GM21423 (cell line): ENCODE data around the gene CDC73.
"Not testable (repeated sequence)": the region's sequence is repeated elsewhere in the genome, so short reads cannot be mapped to it uniquely, and the experiment has no call there.

ENCODE experiments used
- ATAC-seq: cut with Tn5 transposase; IDR thresholded peaks from one replicate; pipeline ENCODE4 v1.9.1; 2021; ENCODE audit warnings: mild to moderate bottlenecking, moderate library complexity; ENCODE audit not compliant: unreplicated experiment

Gene CDC73

GRCh38 chr1:193278968-193279367 is 157.1 kb downstream of the CDC73 start:
- no peak for ATAC-seq

GRCh38 chr1:193281894-193282293 is 160.1 kb downstream of the CDC73 start:
- no peak for ATAC-seq

GRCh38 chr1:193283016-193283415 is 161.2 kb downstream of the CDC73 start:
- ATAC-seq: no peak

- ATAC-seq: no peak
These were observed 162.4 kb downstream of the CDC73 start for GRCh38 chr1:193284219-193284618.

- ATAC-seq: no peak
These were observed 163.8 kb downstream of the CDC73 start for GRCh38 chr1:193285641-193286040.

- not testable (repeated sequence) for ATAC-seq
These were observed 166.8 kb downstream of the CDC73 start for GRCh38 chr1:193288548-193289080.

GRCh38 chr1:193293726-193294125 is 171.9 kb downstream of the CDC73 start:
- ATAC-seq: no peak

GRCh38 chr1:193299038-193299437 is 177.2 kb downstream of the CDC73 start:
- peak; percentile 64 for ATAC-seq

GRCh38 chr1:193301746-193302145 is 179.9 kb downstream of the CDC73 start:
- ATAC-seq: no peak

- ATAC-seq: no peak
These were observed 182.0 kb downstream of the CDC73 start for GRCh38 chr1:193303849-193304248.
